Neural cell (in vitro differentiated cells): ENCODE data around the gene C10orf53.

Experiments
- CTCF ChIP-seq: fragments of 450-650 bp; IDR thresholded peaks from 2 replicates; pipeline ENCODE4 v1.5.1; 2014; ENCODE audit warnings: antibody characterized with exemption, mild to moderate bottlenecking, moderate library complexity; ENCODE audit not compliant: poor library complexity, severe bottlenecking
- EP300 ChIP-seq: fragments of 450-650 bp; conservative IDR thresholded peaks from 2 replicates; pipeline ENCODE4 v1.6.1; 2014; ENCODE audit warnings: antibody characterized with exemption, mild to moderate bottlenecking, moderate library complexity; ENCODE audit not compliant: poor library complexity, severe bottlenecking
- EZH2 ChIP-seq: fragments of 200-600, 300-800 bp; shearing (Covaris generic), sonication (generic); IDR thresholded peaks from 2 replicates; pipeline ENCODE4 v1.6.1; 2014; ENCODE audit warnings: antibody characterized with exemption, low read length, borderline replicate concordance, mild to moderate bottlenecking; ENCODE audit not compliant: insufficient read depth, poor library complexity, severe bottlenecking
- MXI1 ChIP-seq: fragments of 450-650 bp; conservative IDR thresholded peaks from 2 replicates; pipeline ENCODE4 v1.6.1; 2014; ENCODE audit warnings: antibody characterized with exemption, mild to moderate bottlenecking; ENCODE audit not compliant: poor library complexity, severe bottlenecking
- POLR2AphosphoS5 ChIP-seq: IDR thresholded peaks from 2 replicates; pipeline ENCODE4 v1.6.1; 2012
- TAF1 ChIP-seq: IDR thresholded peaks from 2 replicates; pipeline ENCODE4 v1.6.1; 2012; ENCODE audit warnings: low read depth

- no peak for TF ChIP-seq CTCF
- TF ChIP-seq MXI1 = no peak
- TF ChIP-seq EZH2 = no peak
- TF ChIP-seq EP300 = no peak
- TF ChIP-seq TAF1 = no peak
- no peak for TF ChIP-seq POLR2AphosphoS5
These were observed 61.1 kb downstream of the C10orf53 start for GRCh38 chr10:49740346-49741107.
